ENCODE results near the gene LAMA1.

Gene LAMA1

DNA sequence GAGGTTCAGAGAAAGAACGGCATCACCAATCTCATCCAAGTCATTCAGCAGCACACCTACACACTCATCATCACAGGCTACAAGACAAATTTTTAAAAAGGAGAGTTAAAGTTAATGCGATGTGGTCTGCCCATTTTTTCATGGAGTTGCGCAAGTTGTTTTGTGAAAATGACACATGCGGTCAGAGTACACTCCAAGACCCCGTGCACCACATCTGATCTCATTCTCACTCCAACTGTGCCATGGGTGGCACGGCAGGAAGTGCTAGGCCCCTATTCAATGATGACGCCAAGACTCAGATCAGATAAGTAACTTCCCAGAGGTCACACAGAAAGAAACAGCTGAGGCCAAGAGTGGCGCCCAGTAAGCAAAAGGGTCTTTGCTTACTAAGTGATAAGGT is 119.8 kb downstream of the LAMA1 start:
- H3K4me3 ChIP-seq (ENCODE audit: low read length) = no peak overlapping the region
- no peaks in the 10 kb centered on the region for H3K36me3 ChIP-seq (ENCODE audit: control insufficient read depth, insufficient read depth, low read length)
- H3K27me3 ChIP-seq (ENCODE audit: control insufficient read depth, insufficient read depth, low read length) = no peaks in the 10 kb centered on the region
- H3K9ac ChIP-seq (ENCODE audit: low read length) = no peak overlapping the region
- H3K4me1 ChIP-seq (ENCODE audit: control insufficient read depth, insufficient read depth, low read length) = no peaks in the 10 kb centered on the region
- H3K27ac ChIP-seq (ENCODE audit: low read depth, low read length) = no peak overlapping the region

DNA sequence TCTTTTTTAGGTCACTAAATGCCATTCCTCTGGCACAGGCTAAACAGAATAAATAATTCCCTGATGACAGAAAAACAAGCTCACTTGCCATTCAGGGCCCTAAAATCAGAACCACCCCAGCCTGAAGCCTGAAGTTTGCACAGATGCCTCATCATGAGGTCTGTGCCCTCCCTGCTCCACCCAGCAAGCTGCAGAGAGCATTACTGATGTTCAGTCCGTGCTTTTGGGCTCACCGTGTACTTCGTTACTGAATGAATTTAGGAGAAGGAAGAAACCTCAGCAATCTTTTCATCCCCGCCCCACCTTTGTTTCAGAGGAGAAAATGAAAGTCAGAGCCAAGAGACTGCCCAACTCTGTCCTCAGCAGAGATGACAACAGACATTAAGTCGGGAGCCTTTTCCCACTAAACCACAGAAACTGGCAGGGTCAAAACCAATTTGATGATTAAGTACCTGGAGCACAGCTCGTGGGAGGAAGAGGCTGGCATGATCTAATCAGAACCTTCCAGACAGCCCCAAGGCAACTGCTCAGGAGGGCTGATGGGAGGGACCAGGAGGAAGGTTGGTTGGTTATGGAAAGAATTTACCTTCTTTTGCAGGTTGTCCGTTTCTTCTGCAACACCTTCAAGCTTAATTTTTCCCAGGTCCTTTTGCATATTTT is 122.7 kb downstream of the LAMA1 start:
- H3K36me3 ChIP-seq (ENCODE audit: control insufficient read depth, insufficient read depth, low read length) = no peaks in the 10 kb centered on the region
- H3K27ac ChIP-seq (ENCODE audit: low read depth, low read length) = no peak overlapping the region
- H3K4me3 ChIP-seq (ENCODE audit: low read length) = no peak overlapping the region
- no peaks in the 10 kb centered on the region for H3K27me3 ChIP-seq (ENCODE audit: control insufficient read depth, insufficient read depth, low read length)
- H3K4me1 ChIP-seq (ENCODE audit: control insufficient read depth, insufficient read depth, low read length) = no peaks in the 10 kb centered on the region
- no peak overlapping the region for H3K9ac ChIP-seq (ENCODE audit: low read length)

GRCh38 chr18:6994056-6994770 is 123.4 kb downstream of the LAMA1 start:
- H3K27me3 ChIP-seq (ENCODE audit: control insufficient read depth, insufficient read depth, low read length) = no peaks in the 10 kb centered on the region
- H3K4me3 ChIP-seq (ENCODE audit: low read length) = no peak overlapping the region
- H3K4me1 ChIP-seq (ENCODE audit: control insufficient read depth, insufficient read depth, low read length) = no peaks in the 10 kb centered on the region
- no peak overlapping the region for H3K27ac ChIP-seq (ENCODE audit: low read depth, low read length)
- no peaks in the 10 kb centered on the region for H3K36me3 ChIP-seq (ENCODE audit: control insufficient read depth, insufficient read depth, low read length)
- H3K9ac ChIP-seq (ENCODE audit: low read length) = no peak overlapping the region

DNA sequence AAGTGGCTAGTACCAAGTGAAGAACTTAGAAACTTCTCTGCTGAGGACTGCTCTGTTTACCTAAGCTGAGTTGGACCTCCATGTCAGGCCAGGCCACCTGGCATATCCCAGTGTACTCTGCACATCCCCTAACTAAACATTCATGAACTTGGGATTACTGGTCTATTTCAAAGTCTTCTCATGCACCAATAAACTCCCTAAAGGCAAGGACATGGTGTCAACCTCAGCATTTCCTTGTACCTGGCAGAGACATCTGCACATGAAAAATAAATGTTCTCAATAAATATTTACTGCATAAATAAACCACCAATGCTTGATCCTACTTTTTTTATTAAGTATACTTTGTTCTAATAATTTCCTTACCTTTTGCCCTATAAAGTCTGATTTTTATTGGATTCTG is 124.8 kb downstream of the LAMA1 start:
- Histone ChIP-seq H3K9ac (ENCODE audit: low read length) (no peak overlapping the region), H3K27me3 (ENCODE audit: control insufficient read depth, insufficient read depth, low read length) (no peaks in the 10 kb centered on the region), H3K27ac (ENCODE audit: low read depth, low read length) (no peak overlapping the region), H3K36me3 (ENCODE audit: control insufficient read depth, insufficient read depth, low read length) (no peaks in the 10 kb centered on the region), H3K4me3 (ENCODE audit: low read length) (no peak overlapping the region), H3K4me1 (ENCODE audit: control insufficient read depth, insufficient read depth, low read length) (no peaks in the 10 kb centered on the region)

DNA sequence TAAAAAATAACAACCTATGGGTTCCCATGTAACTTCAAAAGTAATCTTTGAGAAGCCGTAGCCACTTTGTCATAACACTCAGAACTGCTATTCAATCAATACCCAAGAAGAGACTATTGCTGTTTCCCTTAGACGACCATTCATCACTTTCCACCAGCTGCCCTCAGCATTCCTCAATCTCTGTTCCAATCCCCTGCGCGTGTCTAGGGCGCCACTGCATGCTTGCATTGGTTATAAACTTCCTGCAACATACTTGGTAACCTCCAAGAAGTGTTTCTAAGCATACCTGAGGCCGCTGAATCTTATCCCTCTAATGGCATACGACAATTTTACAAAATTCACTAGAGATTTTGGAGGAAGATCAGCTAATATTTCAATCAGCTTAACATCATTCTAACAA is 134.2 kb downstream of the LAMA1 start:
- Histone ChIP-seq H3K4me3 (ENCODE audit: low read length) (no peak overlapping the region), H3K27ac (ENCODE audit: low read depth, low read length) (no peak overlapping the region), H3K27me3 (ENCODE audit: control insufficient read depth, insufficient read depth, low read length) (no peaks in the 10 kb centered on the region), H3K36me3 (ENCODE audit: control insufficient read depth, insufficient read depth, low read length) (no peaks in the 10 kb centered on the region), H3K4me1 (ENCODE audit: control insufficient read depth, insufficient read depth, low read length) (no peaks in the 10 kb centered on the region), H3K9ac (ENCODE audit: low read length) (no peak overlapping the region)

DNA sequence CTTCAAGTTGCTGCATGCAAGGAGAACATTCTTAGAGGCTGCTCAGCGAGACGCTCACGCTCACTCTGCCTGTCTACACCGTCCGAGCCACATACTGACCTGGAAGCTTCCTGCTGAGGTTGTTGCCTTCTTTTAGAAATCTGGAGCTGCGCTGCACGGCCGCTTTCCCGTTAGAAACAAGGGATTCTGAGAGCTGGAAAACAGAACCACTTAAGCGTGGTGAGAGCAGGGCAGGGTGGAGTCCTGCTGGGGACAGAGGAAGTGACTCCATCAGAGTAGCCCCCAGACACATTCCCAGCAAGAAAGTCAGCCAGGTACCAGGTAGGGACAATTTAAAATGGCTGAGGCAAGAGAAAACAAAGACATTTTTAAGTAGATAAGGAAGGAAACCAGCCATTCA is 135.2 kb downstream of the LAMA1 start:
- no peak overlapping the region for H3K27ac ChIP-seq (ENCODE audit: low read depth, low read length)
- no peaks in the 10 kb centered on the region for H3K4me1 ChIP-seq (ENCODE audit: control insufficient read depth, insufficient read depth, low read length)
- no peak overlapping the region for H3K4me3 ChIP-seq (ENCODE audit: low read length)
- H3K9ac ChIP-seq (ENCODE audit: low read length) = no peak overlapping the region
- H3K36me3 ChIP-seq (ENCODE audit: control insufficient read depth, insufficient read depth, low read length) = no peaks in the 10 kb centered on the region
- H3K27me3 ChIP-seq (ENCODE audit: control insufficient read depth, insufficient read depth, low read length) = no peaks in the 10 kb centered on the region

DNA sequence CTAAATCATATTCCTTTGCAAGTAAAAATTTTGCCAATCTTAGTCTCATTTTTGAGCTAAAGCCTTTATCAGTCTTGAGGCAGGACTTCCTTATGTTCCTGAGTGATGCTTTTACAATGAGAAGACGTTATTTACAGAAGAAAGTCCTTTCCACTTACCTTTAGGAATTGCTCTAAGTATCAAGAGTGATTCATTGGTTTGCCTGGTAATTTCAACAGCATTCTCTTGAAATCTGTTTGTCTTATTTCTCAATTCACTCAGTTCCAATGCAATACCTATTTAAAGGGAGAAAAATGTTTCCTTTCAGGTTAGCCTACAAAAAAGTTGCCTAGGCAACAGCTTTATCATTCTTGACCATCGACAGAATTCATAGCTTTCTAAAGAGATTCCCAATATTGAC is 137.2 kb downstream of the LAMA1 start:
- H3K9ac ChIP-seq (ENCODE audit: low read length) = no peak overlapping the region
- H3K4me3 ChIP-seq (ENCODE audit: low read length) = no peak overlapping the region

DNA sequence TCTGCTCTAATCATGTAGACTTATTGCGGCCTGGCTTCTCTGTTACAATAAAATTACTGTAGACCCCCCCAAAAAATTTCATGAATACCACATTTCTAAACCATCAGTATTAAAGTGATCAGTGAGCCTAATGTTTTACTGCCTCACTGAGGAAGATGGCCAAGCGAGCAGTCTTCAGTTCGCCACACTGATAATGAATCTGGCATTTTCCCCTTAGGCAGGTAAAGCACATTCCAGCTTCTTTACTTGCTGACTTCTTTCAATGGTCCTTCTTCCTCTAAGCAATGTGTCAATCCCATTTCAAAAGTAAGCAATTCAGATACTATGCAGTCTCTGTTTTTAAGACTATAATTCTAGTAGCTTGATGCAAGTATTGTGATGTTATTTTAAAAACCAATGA is 137.6 kb downstream of the LAMA1 start:
- no peaks in the 10 kb centered on the region for H3K4me1 ChIP-seq (ENCODE audit: control insufficient read depth, insufficient read depth, low read length)
- H3K4me3 ChIP-seq (ENCODE audit: low read length) = no peak overlapping the region
- no peak overlapping the region for H3K9ac ChIP-seq (ENCODE audit: low read length)
- no peak overlapping the region for H3K27ac ChIP-seq (ENCODE audit: low read depth, low read length)
- no peaks in the 10 kb centered on the region for H3K27me3 ChIP-seq (ENCODE audit: control insufficient read depth, insufficient read depth, low read length)
- H3K36me3 ChIP-seq (ENCODE audit: control insufficient read depth, insufficient read depth, low read length) = no peaks in the 10 kb centered on the region

More for the DNA sequence above, 137.2 kb downstream of the LAMA1 start:
- Histone ChIP-seq H3K27ac (ENCODE audit: low read depth, low read length) (no peak overlapping the region), H3K4me1 (ENCODE audit: control insufficient read depth, insufficient read depth, low read length) (no peaks in the 10 kb centered on the region), H3K36me3 (ENCODE audit: control insufficient read depth, insufficient read depth, low read length) (no peaks in the 10 kb centered on the region), H3K27me3 (ENCODE audit: control insufficient read depth, insufficient read depth, low read length) (no peaks in the 10 kb centered on the region)

GRCh38 chr18:6976935-6977334 is 140.7 kb downstream of the LAMA1 start:
- no peaks in the 10 kb centered on the region for H3K27me3 ChIP-seq (ENCODE audit: control insufficient read depth, insufficient read depth, low read length)
- no peak overlapping the region for H3K4me3 ChIP-seq (ENCODE audit: low read length)
- H3K27ac ChIP-seq (ENCODE audit: low read depth, low read length) = no peak overlapping the region
- no peaks in the 10 kb centered on the region for H3K4me1 ChIP-seq (ENCODE audit: control insufficient read depth, insufficient read depth, low read length)
- H3K9ac ChIP-seq (ENCODE audit: low read length) = no peak overlapping the region
- no peaks in the 10 kb centered on the region for H3K36me3 ChIP-seq (ENCODE audit: control insufficient read depth, insufficient read depth, low read length)

DNA sequence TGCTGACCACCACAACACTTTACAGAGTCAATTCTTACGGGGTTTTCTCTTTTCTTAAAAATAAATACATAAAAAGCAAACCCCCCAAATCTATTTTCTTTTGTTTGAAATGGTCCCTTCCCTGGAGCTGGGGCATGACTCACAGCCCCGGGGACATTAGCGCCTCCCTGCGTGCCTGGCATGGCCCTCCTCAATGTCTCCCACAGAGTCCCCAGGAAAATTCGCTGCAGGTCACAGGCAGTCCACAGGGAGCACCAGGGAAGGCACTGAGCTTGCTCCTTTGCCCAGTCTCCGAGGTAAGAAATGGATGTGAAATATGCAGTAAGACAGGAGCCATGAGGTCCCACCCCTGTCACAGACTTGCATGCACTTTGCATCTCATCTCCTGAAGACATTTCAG is 142.5 kb downstream of the LAMA1 start:
- Histone ChIP-seq H3K36me3 (ENCODE audit: control insufficient read depth, insufficient read depth, low read length) (no peaks in the 10 kb centered on the region), H3K9ac (ENCODE audit: low read length) (no peak overlapping the region), H3K27ac (ENCODE audit: low read depth, low read length) (no peak overlapping the region), H3K4me1 (ENCODE audit: control insufficient read depth, insufficient read depth, low read length) (no peaks in the 10 kb centered on the region), H3K27me3 (ENCODE audit: control insufficient read depth, insufficient read depth, low read length) (no peaks in the 10 kb centered on the region), H3K4me3 (ENCODE audit: low read length) (no peak overlapping the region)

- H3K4me1 ChIP-seq (ENCODE audit: control insufficient read depth, insufficient read depth, low read length) = no peaks in the 10 kb centered on the region
- no peaks in the 10 kb centered on the region for H3K36me3 ChIP-seq (ENCODE audit: control insufficient read depth, insufficient read depth, low read length)
- no peak overlapping the region for H3K27ac ChIP-seq (ENCODE audit: low read depth, low read length)
- H3K4me3 ChIP-seq (ENCODE audit: low read length) = no peak overlapping the region
- H3K9ac ChIP-seq (ENCODE audit: low read length) = no peak overlapping the region
- no peaks in the 10 kb centered on the region for H3K27me3 ChIP-seq (ENCODE audit: control insufficient read depth, insufficient read depth, low read length)
These were observed 145.6 kb downstream of the LAMA1 start for GRCh38 chr18:6971823-6972478.

- no peak overlapping the region for H3K4me3 ChIP-seq (ENCODE audit: low read length)
- no peak overlapping the region for H3K9ac ChIP-seq (ENCODE audit: low read length)
- H3K27me3 ChIP-seq (ENCODE audit: control insufficient read depth, insufficient read depth, low read length) = no peaks in the 10 kb centered on the region
- H3K27ac ChIP-seq (ENCODE audit: low read depth, low read length) = no peak overlapping the region
- no peaks in the 10 kb centered on the region for H3K4me1 ChIP-seq (ENCODE audit: control insufficient read depth, insufficient read depth, low read length)
- H3K36me3 ChIP-seq (ENCODE audit: control insufficient read depth, insufficient read depth, low read length) = no peaks in the 10 kb centered on the region
These were observed 154.0 kb downstream of the LAMA1 start for GRCh38 chr18:6963452-6964097.

All from rectal smooth muscle tissue (tissue), 1 donor.